ENCODE results near the gene ZNF766. TPM values are rescaled to one million over a fixed set of nuclear protein-coding genes. Genes with fewer than 3 reads are reported as not detected.

Gene ZNF766
- total RNA-seq, 1 experiment from 2014 or later = 17.9 TPM

- no peak for ATAC-seq
- ChIA-PET CTCF (no interaction called here), POLR2A (no interaction called here), RAD21 (ENCODE audit: low non-redundant PET in 1 of 2, low total read pairs in 2 of 2, uncharacterized antibody in 2 of 2, unreplicated experiment in 2 of 2) (no interaction called here)
- no TSS peak for BruUV-seq (replicated peaks)
- H4K20me1 ChIP-seq (ENCODE audit: insufficient read depth) = no peaks in the 10 kb centered on the region
- DNase-seq (ENCODE audit: low read depth, low spot score) = no peak
- no peak overlapping the region for H3K9ac ChIP-seq (ENCODE audit: low read length)
- H3K27ac ChIP-seq (ENCODE audit: low read depth, low read length) = no peak overlapping the region
- TF ChIP-seq EZH2 (IDR thresholded peaks at IDR 0.05) = no peak
- no peak for TF ChIP-seq RAD21 (IDR thresholded peaks at IDR 0.05; ENCODE audit: low read depth)
- TF ChIP-seq SIN3A (IDR thresholded peaks at IDR 0.05; ENCODE audit: low read depth) = no peak
- TF ChIP-seq EGR1 (IDR thresholded peaks at IDR 0.05; ENCODE audit: low read depth) = no peak
- no peak for TF ChIP-seq POLR2AphosphoS5 (IDR thresholded peaks at IDR 0.05; ENCODE audit: low read depth, low read length)
- no peak for TF ChIP-seq ZBTB33 (IDR thresholded peaks at IDR 0.05; ENCODE audit: extremely low read depth, insufficient replicate concordance, low read length)
- TF ChIP-seq, protein P1, sequence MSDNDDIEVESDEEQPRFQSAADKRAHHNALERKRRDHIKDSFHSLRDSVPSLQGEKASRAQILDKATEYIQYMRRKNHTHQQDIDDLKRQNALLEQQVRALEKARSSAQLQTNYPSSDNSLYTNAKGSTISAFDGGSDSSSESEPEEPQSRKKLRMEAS (IDR thresholded peaks at IDR 0.05) = no peak
- no peaks in the 10 kb centered on the region for H3K9me2 ChIP-seq (ENCODE audit: insufficient read depth)
- no peak overlapping the region for H3K4me2 ChIP-seq (ENCODE audit: low read length)
- peaks cover 0 to 10% of the 10 kb centered on the region in 2 experiments; a peak in 2 of 4 replicates for H3K4me1 ChIP-seq (ENCODE audit: control insufficient read depth in 1 of 2, insufficient read depth in 2 of 2, low read length in 2 of 2)
- intact Hi-C loops (cut with micrococcal nuclease) = no loop called here
- H3K27me3 ChIP-seq (ENCODE audit: insufficient read depth, low read length) = no peaks in the 10 kb centered on the region
- no peak overlapping the region for H3K4me3 ChIP-seq (replicated peaks in 1 of 2; ENCODE audit: low read depth in 1 of 2, low read length in 2 of 2)
- peaks cover 85% of the 10 kb centered on the region for H3K79me2 ChIP-seq (ENCODE audit: insufficient read depth, low read length)
- H2AFZ ChIP-seq (ENCODE audit: low read depth, low read length, poor library complexity, severe bottlenecking) = no peak overlapping the region
- H3K9me3 ChIP-seq (ENCODE audit: control insufficient read depth in 1 of 2, insufficient read depth in 1 of 2, low read depth in 1 of 2, low read length in 2 of 2) = peaks cover 5 to 31% of the 10 kb centered on the region in 2 experiments; a peak in 2 of 4 replicates
- H3K36me3 ChIP-seq (ENCODE audit: control insufficient read depth in 1 of 2, insufficient read depth in 2 of 2, low read length in 2 of 2) = peaks cover 0 to 23% of the 10 kb centered on the region in 2 experiments; a peak in 2 of 4 replicates
These were observed 3.9 kb downstream of the ZNF766 start for GRCh38 chr19:52273301-52273700.

DNA sequence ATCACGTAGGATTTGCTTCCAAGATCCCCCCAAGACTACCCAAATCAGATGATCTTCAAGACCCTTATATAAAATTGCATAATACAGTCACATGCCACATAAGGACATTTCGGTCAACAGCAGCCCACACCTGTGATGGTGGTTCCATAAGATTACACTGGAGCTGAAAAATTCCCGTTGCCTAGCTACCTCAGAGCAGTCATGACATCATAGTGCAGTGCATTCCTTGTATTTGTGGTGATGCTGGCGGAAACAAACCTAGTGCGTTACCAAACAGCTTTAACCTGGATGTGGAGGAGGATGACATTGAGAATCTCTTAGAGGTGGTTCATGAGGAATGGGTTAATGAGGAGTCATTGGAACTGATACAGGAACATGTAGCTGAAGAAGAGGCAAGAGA is 4.8 kb downstream of the ZNF766 start:
- CTCF ChIA-PET = no interaction called here
- H3K36me3 ChIP-seq (ENCODE audit: control insufficient read depth in 1 of 2, insufficient read depth in 2 of 2, low read length in 2 of 2) = peaks cover 0 to 23% of the 10 kb centered on the region in 2 experiments; a peak in 2 of 4 replicates

More for the DNA sequence above, 4.8 kb downstream of the ZNF766 start:
- TF ChIP-seq JUND (IDR thresholded peaks at IDR 0.05) (no peak), SIN3A (IDR thresholded peaks at IDR 0.05; ENCODE audit: low read depth) (no peak), CBX3 (IDR thresholded peaks at IDR 0.05; ENCODE audit: low read depth) (no peak)
- TF ChIP-seq, protein P1 (IDR thresholded peaks at IDR 0.05) = no peak
- H3K4me3 ChIP-seq (replicated peaks in 1 of 2; ENCODE audit: low read depth in 1 of 2, low read length in 2 of 2) = no peak overlapping the region
- peaks cover 5 to 31% of the 10 kb centered on the region in 2 experiments; a peak in 2 of 4 replicates for H3K9me3 ChIP-seq (ENCODE audit: control insufficient read depth in 1 of 2, insufficient read depth in 1 of 2, low read depth in 1 of 2, low read length in 2 of 2)
- H3K4me2 ChIP-seq (ENCODE audit: low read length) = no peak overlapping the region
- no peak overlapping the region for H3K27ac ChIP-seq (ENCODE audit: low read depth, low read length)
- no peak overlapping the region for H2AFZ ChIP-seq (ENCODE audit: low read depth, low read length, poor library complexity, severe bottlenecking)
- H3K4me1 ChIP-seq (ENCODE audit: control insufficient read depth in 1 of 2, insufficient read depth in 2 of 2, low read length in 2 of 2) = peaks cover 0 to 6% of the 10 kb centered on the region in 2 experiments; a peak in 2 of 4 replicates
- no peaks in the 10 kb centered on the region for H3K9me2 ChIP-seq (ENCODE audit: insufficient read depth)
- ChIA-PET POLR2A (no interaction called here), RAD21 (ENCODE audit: low non-redundant PET in 1 of 2, low total read pairs in 2 of 2, uncharacterized antibody in 2 of 2, unreplicated experiment in 2 of 2) (no interaction called here)
- peaks cover 94% of the 10 kb centered on the region for H3K79me2 ChIP-seq (ENCODE audit: insufficient read depth, low read length)
- intact Hi-C loops (cut with micrococcal nuclease) = no loop called here
- no TSS peak for BruUV-seq (replicated peaks)
- H4K20me1 ChIP-seq (ENCODE audit: insufficient read depth) = no peaks in the 10 kb centered on the region
- no peak overlapping the region for H3K9ac ChIP-seq (ENCODE audit: low read length)
- DNase-seq (ENCODE audit: low read depth, low spot score) (no peak), ATAC-seq (no peak)
- H3K27me3 ChIP-seq (ENCODE audit: insufficient read depth, low read length) = no peaks in the 10 kb centered on the region

Measured in HCT116 (cell line).